HG03039 (cell line): ENCODE measurements around the gene DOK5.
"Not testable (repeated sequence)": the region's sequence is repeated elsewhere in the genome, so short reads cannot be mapped to it uniquely, and the experiment has no call there.

Experiments
- ATAC-seq: cut with Tn5 transposase; IDR thresholded peaks from one replicate; pipeline ENCODE4 v1.9.1; 2021; ENCODE audit warnings: mild to moderate bottlenecking, moderate library complexity; ENCODE audit not compliant: unreplicated experiment

Gene DOK5

GRCh38 chr20:54475334-54476168 is at the start of gene DOK5:
TSS of gene DOK5 (plus strand) at chr20:54475593. CDS start at chr20:54475947, 354 bp downstream.
- no peak for ATAC-seq

GRCh38 chr20:54429364-54429763 is 46.0 kb upstream of the DOK5 start:
- no peak for ATAC-seq

- ATAC-seq, result no peak
Measured at GRCh38 chr20:54431156-54431944, 44.0 kb upstream of the DOK5 start.

DNA sequence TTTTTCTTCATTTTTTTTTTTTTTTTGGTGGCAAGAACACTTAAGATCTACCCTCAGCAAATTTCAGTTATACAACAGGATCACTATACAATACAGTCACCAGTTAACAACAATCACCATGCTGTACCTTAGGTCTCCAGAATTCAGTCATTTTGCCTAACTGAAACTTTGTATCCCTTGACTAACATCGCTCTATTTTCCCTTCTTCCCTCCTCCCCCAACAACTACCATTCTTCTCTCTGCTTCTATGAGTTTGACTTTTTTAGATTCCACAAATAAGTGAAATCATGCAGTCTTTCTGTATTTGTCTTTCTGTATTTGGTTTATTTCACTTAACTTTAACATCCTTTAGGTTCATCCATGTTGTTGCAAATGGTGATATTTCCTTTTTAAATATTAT is 42.4 kb upstream of the DOK5 start:
- no peak for ATAC-seq

- ATAC-seq, result no peak
Measured at GRCh38 chr20:54433636-54434035, 41.8 kb upstream of the DOK5 start.

DNA sequence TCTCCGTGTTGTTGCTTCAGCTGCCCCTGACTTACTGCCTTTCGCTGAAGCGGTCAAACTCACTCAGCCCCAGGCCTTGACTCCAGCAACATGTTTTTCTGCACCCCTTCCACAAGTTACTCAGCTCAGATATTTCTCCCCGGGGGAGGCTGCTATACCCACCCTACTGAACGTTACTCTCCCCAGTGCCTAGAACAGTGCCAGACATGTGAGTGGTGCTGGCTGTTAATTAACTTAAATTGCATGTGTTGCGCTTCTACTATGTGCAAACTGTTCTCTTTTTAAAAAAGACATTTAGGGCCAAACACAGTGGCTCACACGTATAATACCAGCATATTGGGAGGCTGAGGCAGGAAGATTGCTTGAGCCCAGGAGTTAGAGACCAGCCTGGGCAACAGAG is 41.2 kb upstream of the DOK5 start:
- no peak for ATAC-seq

DNA sequence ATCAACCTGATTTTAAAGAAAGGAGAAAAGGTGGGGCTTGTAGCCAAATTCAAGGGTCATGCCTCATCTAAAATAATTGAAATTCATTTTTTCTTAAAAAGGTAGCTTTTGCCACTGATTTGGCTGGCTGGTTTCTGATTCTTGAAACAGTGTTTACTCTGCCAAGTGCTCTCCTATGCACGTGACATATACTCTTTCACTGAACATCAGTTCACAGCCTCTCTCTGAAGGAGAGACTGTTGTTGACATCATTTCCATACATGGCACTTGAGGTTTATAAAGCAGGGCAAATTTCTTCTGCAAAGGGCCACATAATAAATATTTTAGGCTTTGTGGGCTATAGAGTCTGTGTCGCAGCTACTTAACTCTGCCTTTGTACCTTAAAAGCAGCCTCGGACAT is 40.4 kb upstream of the DOK5 start:
- no peak for ATAC-seq

- ATAC-seq, result not testable (repeated sequence)
Measured at GRCh38 chr20:54436410-54436809, 39.0 kb upstream of the DOK5 start.

DNA sequence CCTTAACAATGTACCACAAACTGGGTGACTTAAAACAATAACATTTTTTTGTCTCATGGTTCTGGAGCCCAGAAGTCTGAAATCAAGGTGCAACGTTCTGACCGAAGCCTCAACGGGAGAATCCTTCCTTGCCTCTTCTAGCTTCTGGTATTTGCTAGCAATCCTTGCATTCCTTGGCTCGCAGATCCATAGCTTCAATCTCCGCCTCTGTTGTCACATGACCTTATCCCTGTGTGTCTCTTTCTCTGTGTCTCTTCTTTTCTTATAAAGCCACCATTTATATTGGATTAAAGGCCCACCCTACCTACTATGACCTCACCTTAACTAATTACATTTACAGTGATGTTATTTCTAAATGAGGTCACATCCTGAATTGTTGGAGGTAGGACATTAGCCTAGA is 37.2 kb upstream of the DOK5 start:
- ATAC-seq, result no peak

GRCh38 chr20:54450207-54450606 is 25.2 kb upstream of the DOK5 start:
- ATAC-seq, result no peak

DNA sequence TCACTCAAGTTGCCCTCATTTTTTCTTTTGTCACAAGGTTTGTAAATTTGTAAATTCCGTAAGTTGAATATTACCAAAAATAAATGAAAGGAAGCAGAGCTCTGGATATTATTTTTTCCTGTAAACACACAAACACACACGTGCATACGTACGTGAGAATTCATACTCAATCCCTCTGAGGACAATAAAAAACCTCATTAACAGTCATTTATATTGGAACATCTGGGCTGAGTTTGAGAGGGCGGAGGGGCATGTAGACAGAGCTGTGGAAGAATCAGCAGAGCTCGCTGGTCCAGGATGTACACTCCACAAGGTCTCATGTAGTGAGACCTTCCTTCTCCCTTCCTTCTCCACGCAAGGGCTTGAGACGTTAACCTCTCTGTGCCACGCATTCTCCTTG is 24.2 kb upstream of the DOK5 start:
- ATAC-seq, result no peak

GRCh38 chr20:54452277-54452676 is 23.1 kb upstream of the DOK5 start:
- ATAC-seq, result no peak

DNA sequence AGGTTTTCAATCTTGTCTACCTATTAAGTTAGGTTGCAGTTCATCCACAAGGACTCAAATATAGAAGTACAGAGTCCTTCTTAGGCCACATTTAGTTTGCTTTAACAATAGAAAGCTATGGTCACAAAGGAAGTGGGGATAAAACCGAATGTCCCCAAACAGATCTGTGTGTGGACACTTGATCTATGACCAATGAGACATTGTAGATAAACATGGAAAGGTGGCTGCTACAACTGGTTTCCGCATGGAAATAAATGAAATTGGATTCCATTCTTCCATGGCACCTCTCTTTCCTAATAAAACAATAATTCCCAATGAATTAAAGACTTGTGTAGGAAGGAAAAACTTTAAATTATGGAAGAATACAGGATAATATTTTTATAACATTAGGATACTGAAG is 20.4 kb upstream of the DOK5 start:
- no peak for ATAC-seq

DNA sequence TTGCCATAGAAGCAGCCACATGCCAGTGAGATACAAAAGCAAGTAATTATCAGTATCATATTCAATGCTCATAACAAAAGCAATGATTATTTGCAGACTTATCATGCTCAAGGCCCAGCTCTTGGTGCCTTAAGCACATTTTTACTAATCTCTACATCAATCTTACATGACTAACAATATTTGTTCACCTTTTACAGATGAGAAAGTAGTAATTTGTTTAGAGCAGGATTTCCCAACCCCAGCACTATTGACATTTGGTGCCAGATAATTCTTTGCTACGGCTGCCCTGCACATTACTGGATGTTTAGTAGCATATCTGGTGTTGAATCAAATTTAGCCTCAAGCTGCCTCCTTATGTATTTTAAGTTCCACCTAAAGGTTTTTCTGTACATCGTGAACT is 19.0 kb upstream of the DOK5 start:
- no peak for ATAC-seq

GRCh38 chr20:54456961-54457360 is 18.4 kb upstream of the DOK5 start:
- no peak for ATAC-seq

DNA sequence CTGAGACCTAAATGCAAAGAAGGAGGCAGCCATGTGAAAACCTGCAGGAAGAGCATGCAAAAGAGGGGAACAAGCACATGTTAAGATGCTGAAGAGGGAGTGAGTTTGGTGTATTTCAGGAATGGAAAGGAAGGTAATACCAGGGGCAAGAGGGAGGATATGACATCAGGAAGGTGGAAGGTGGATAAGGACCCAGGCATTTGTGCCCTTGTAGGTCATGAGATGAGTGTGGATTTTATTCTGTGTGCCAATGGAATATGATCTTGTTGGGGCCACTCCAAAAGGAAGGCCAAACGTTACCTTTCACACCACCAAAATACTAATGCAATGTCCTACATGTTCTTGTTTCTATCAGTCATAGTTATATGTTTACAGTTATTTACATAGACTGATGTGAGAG is 17.2 kb upstream of the DOK5 start:
- no peak for ATAC-seq

DNA sequence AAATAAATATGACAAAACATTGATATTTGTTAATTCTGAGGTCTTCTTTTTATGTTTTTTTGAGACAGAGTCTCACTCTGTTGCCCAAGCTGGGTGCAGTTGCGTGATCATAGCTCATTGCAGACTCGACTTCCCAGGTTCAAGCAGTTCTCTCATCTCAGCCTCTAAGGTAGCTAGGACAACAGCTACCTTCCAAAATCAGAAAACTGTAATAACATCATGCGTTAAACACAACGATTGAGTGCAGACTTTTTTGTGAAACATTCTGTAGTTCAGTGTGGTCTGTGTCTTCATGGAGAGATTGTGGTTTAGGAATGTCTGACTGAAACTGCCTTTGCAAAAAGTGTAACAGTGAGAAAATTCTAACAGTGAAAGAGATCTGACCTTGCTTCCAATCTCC is 16.1 kb upstream of the DOK5 start:
- ATAC-seq, result no peak

- ATAC-seq, result no peak
Measured at GRCh38 chr20:54464003-54464402, 11.4 kb upstream of the DOK5 start.

- no peak for ATAC-seq
Measured at GRCh38 chr20:54466127-54466526, 9.3 kb upstream of the DOK5 start.

DNA sequence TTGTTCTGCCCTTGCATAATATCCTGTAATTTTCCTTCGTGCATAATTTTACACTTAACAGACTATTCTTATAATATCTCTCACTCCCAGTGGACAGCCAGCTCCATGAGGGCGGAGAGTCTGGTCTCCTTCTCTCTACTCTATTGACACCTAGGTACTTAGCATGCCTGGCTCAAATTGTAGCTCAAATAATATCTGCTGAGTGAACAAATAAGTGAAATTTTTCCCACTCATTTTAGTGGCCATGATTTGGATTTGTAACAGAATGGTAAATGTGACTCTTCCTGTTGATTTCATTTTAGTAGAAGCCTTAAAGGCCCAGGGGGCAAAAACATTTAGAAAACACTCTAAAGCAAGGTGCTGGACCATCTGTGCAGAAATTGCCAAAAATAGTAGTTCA is 7.8 kb upstream of the DOK5 start:
- no peak for ATAC-seq

- ATAC-seq, result no peak
Measured at GRCh38 chr20:54468082-54468481, 7.3 kb upstream of the DOK5 start.

GRCh38 chr20:54469293-54469692 is 6.1 kb upstream of the DOK5 start:
- ATAC-seq, result no peak
